HepG2 (cell line): ENCODE data around the gene EFEMP2. TPM values are rescaled to one million over a fixed set of nuclear protein-coding genes. Genes with fewer than 3 reads are reported as not detected.
A peak's percentile ranks its signal among the peaks of the same experiment; 100 is the strongest.

Experiments
- ARNTL ChIP-seq: sonication (generic); formaldehyde crosslinking; IDR thresholded peaks from 2 replicates; pipeline ENCODE4 v1.4.0; 2020; ENCODE audit warnings: mild to moderate bottlenecking, missing genetic modification reagents
- ATF2 ChIP-seq: sonication (generic); formaldehyde crosslinking; IDR thresholded peaks from 2 replicates; pipeline ENCODE4 v1.4.0; 2020; ENCODE audit warnings: missing genetic modification reagents
- BHLHE40 ChIP-seq: IDR thresholded peaks from 2 replicates; pipeline ENCODE4 v1.6.1; 2011; ENCODE audit warnings: low read length, improper control_type of control experiment
- E2F2 ChIP-seq: sonication (generic); formaldehyde crosslinking; IDR thresholded peaks from 2 replicates; pipeline ENCODE4 v1.4.0; 2020; ENCODE audit warnings: missing genetic modification reagents, borderline replicate concordance
- FOXC1 ChIP-seq: sonication (generic); formaldehyde crosslinking; IDR thresholded peaks from 2 replicates; pipeline ENCODE4 v1.8.0; 2022; ENCODE audit warnings: mild to moderate bottlenecking, missing genetic modification reagents, borderline replicate concordance
- NR2F6 ChIP-seq, 2 experiments: IDR thresholded peaks; 2 replicates each; pipeline ENCODE4 v1.6.1; 2016; ENCODE audit warnings: antibody characterized with exemption in 1 of 2, mild to moderate bottlenecking in 1 of 2
- POGK ChIP-seq: sonication (generic); formaldehyde crosslinking; conservative IDR thresholded peaks from 2 replicates; pipeline ENCODE4 v1.8.0; 2022; ENCODE audit warnings: mild to moderate bottlenecking, moderate library complexity, missing genetic modification reagents
- SETDB1 ChIP-seq: sonication (generic); formaldehyde crosslinking; IDR thresholded peaks from 2 replicates; pipeline ENCODE4 v1.5.1; 2020; ENCODE audit warnings: missing genetic modification reagents, mild to moderate bottlenecking, borderline replicate concordance
- ZC3H4 ChIP-seq: sonication (generic); formaldehyde crosslinking; IDR thresholded peaks from 2 replicates; pipeline ENCODE4 v1.4.0; 2020; ENCODE audit warnings: missing genetic modification reagents, borderline replicate concordance
- ZNF235 ChIP-seq: sonication (generic); formaldehyde crosslinking; IDR thresholded peaks from 2 replicates; pipeline ENCODE4 v1.8.1; 2023; ENCODE audit warnings: mild to moderate bottlenecking, missing genetic modification reagents, borderline replicate concordance
- ZNF276 ChIP-seq: sonication (generic); formaldehyde crosslinking; IDR thresholded peaks from 2 replicates; pipeline ENCODE4 v1.4.0; 2020; ENCODE audit warnings: mild to moderate bottlenecking, low read depth, missing genetic modification reagents
- ZNF530 ChIP-seq: sonication (generic); formaldehyde crosslinking; IDR thresholded peaks from 2 replicates; pipeline ENCODE4 v1.5.0; 2020; ENCODE audit warnings: low read depth, mild to moderate bottlenecking, missing genetic modification reagents
- ZNF639 ChIP-seq: conservative IDR thresholded peaks from 2 replicates; pipeline ENCODE4 v1.6.1; 2018; ENCODE audit warnings: missing genetic modification reagents
- ZNF761 ChIP-seq: sonication (generic); formaldehyde crosslinking; conservative IDR thresholded peaks from 2 replicates; pipeline ENCODE4 v1.4.0; 2020; ENCODE audit warnings: mild to moderate bottlenecking, missing genetic modification reagents
- polyA plus RNA-seq, 8 experiments: library from polyadenylated mRNA; depleted of rRNA in 3 of 8; stranded (reverse) in 7 of 8; unstranded in 1 of 8; fragments of >200 nt; fragmentation: Illumina TruSeq in 4 of 8; extraction: Trizol in 4 of 8; gene quantifications; 2 replicates each; pipeline versions ENCODE4 v1.2.1 to v1.2.3, GENCODE V29; 2011 to 2016; ENCODE audit warnings: low read depth in 4 of 8, missing spikeins in 1 of 8, mixed read lengths in 1 of 8; ENCODE audit not compliant: insufficient read depth in 1 of 8
- total RNA-seq, 5 experiments: library from RNA; depleted of rRNA; stranded (reverse); fragments of >200 nt; fragmentation: Illumina TruSeq; extraction: Trizol; gene quantifications; 2 replicates each; pipeline ENCODE4 v1.2.3, GENCODE V29; 2016; ENCODE audit warnings: low read depth in 1 of 5
- TF ChIP-seq, protein P1 (sequence below): sonication (generic); formaldehyde crosslinking; IDR thresholded peaks from 2 replicates; pipeline ENCODE4 v1.4.0; 2020; ENCODE audit warnings: mild to moderate bottlenecking, missing genetic modification reagents
- TF ChIP-seq, protein P2 (sequence below): sonication (generic); formaldehyde crosslinking; IDR thresholded peaks from 2 replicates; pipeline ENCODE4 v1.5.0; 2020; ENCODE audit warnings: missing genetic modification reagents, mild to moderate bottlenecking, borderline replicate concordance

Gene EFEMP2
- total and polyA plus RNA-seq, 2 of the 13 experiments (the other 11 are each of a cell fraction or from before 2014, with no cell fraction given), result 7.4 to 29.7 TPM

GRCh38 chr11:65899356-65900124 lies 26.9 kb upstream of the EFEMP2 start (continued):
- TF ChIP-seq E2F2 (CRISPR knock-in tag), result no peak
- peak; percentile 82; the same call in 1 of the 2 replicates for TF ChIP-seq ARNTL (CRISPR knock-in tag)
- TF ChIP-seq SETDB1, result no peak
- TF ChIP-seq ZNF235 (CRISPR knock-in tag), result no peak
- TF ChIP-seq NR2F6 (IDR thresholded peaks at IDR 0.05), result no peak
- no peak; the same call in 1 of the 2 replicates for TF ChIP-seq NR2F6 (CRISPR knock-in tag; IDR thresholded peaks at IDR 0.05)
- no peak for TF ChIP-seq ZNF639 (CRISPR knock-in tag)
- no peak for TF ChIP-seq ZC3H4 (CRISPR knock-in tag)
- TF ChIP-seq FOXC1 (CRISPR knock-in tag), result peak; percentile 45; the same call in 1 of the 2 replicates
- no peak for TF ChIP-seq ZNF761
- TF ChIP-seq ATF2 (CRISPR knock-in tag), result peak; percentile 57; the same call in 1 of the 2 replicates
- TF ChIP-seq, protein P1, sequence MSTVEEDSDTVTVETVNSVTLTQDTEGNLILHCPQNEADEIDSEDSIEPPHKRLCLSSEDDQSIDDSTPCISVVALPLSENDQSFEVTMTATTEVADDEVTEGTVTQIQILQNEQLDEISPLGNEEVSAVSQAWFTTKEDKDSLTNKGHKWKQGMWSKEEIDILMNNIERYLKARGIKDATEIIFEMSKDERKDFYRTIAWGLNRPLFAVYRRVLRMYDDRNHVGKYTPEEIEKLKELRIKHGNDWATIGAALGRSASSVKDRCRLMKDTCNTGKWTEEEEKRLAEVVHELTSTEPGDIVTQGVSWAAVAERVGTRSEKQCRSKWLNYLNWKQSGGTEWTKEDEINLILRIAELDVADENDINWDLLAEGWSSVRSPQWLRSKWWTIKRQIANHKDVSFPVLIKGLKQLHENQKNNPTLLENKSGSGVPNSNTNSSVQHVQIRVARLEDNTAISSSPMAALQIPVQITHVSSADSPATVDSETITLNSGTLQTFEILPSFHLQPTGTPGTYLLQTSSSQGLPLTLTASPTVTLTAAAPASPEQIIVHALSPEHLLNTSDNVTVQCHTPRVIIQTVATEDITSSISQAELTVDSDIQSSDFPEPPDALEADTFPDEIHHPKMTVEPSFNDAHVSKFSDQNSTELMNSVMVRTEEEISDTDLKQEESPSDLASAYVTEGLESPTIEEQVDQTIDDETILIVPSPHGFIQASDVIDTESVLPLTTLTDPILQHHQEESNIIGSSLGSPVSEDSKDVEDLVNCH (CRISPR knock-in tag), result no peak
- no peak; the same call in 1 of the 2 replicates for TF ChIP-seq POGK (CRISPR knock-in tag)
- TF ChIP-seq, protein P2, sequence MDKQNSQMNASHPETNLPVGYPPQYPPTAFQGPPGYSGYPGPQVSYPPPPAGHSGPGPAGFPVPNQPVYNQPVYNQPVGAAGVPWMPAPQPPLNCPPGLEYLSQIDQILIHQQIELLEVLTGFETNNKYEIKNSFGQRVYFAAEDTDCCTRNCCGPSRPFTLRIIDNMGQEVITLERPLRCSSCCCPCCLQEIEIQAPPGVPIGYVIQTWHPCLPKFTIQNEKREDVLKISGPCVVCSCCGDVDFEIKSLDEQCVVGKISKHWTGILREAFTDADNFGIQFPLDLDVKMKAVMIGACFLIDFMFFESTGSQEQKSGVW (CRISPR knock-in tag), result 0 out of 2 replicates have a peak, but pooled peaks have one; percentile 33
- no peak for TF ChIP-seq ZNF530
- TF ChIP-seq BHLHE40, result peak; percentile 88
- TF ChIP-seq ZNF276 (CRISPR knock-in tag), result no peak
